Measurements from ENCODE around the gene CDH13.

Gene CDH13

DNA sequence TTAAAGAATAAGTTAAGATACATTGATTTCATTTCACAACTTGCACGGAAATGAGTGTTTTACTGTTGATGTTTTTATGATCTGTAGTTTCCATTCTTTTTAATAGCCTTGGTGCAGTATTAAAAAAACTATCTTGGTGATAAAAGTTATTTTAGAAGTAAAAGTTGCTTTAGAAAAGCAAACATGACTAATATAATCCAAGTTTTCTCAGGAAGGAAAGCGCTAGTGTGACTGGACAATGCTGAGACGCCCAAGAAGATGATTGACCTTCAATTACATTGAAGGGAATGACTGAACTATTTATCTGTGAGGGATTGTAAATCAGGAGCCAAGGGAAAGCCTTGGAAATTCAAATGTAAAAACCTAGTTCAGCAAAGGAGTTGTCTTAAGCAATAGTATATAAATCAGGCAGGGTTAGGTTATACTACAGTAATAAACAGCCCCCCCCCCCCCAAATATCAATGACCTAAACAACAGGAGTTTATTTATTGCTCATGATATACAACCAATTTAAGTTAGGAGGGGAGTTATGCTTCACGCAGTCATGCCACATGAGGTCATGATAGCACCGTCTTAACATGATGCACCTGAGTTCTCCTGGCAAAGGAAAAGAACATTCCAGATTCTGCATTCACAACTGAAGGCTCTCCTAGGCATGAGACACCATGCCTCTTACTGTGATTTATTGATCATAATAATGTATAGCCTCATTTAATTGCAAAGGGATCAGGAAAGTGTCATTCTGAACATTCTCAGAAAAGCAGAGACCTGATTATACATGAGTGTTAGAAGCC is 443.8 kb downstream of the CDH13 start:
- no peak for DNase-seq

DNA sequence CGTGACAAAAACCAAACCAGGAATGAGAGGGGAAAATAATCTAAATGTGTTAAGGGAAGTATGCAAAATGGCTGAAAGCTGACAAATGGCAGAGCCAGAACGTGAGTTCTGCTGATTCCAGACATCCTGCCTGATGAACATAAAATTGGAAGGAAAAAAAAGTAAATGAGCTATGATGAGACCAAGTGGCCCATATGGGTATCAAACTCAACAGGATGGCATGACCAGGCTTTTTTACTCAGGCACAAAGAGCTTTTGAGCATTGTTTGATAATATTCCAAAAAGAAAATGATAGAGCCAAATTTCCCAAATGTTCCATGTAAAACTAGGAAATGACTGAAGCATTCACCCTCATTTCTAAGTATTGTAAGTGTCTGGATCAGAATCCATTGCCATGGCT is 449.2 kb downstream of the CDH13 start:
- DNase-seq, result no peak

DNA sequence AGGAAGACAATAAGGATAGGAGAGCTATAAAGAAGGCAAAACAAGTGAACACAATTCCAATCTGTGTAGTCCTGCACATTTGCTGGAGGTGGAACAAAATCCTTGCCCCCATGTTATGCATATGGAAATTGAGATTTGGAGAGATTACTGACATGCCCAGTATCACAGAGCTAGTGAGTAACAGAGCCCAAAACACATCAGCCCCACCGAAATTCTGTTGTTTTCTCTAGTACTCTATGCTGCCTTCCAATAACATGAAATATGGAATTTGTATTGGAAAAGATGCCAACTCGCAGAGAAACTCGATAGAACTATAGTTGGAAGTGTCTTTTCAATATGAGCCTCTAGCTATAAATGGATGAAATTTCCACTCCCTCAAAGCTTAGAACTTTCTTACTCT is 456.6 kb downstream of the CDH13 start:
- DNase-seq, result no peak

DNA sequence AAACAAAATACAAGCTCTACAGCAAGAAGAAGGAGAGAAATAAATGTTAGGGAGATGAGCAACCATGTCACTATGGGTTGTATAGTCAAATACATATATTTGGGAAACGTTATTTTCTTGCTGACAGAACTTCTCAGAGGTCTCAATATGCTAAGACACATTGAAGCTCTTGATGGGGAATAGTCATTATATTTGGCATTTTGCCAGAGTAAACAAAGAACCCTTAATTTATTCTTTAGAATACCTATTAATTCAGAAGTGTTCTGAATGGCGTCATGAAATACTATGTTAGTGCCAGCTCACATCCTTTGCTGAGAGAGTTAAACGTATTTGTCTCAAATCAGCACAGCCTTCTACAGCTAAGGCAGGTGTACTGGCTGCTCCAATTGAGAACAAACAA is 458.9 kb downstream of the CDH13 start:
- DNase-seq, result no peak

DNA sequence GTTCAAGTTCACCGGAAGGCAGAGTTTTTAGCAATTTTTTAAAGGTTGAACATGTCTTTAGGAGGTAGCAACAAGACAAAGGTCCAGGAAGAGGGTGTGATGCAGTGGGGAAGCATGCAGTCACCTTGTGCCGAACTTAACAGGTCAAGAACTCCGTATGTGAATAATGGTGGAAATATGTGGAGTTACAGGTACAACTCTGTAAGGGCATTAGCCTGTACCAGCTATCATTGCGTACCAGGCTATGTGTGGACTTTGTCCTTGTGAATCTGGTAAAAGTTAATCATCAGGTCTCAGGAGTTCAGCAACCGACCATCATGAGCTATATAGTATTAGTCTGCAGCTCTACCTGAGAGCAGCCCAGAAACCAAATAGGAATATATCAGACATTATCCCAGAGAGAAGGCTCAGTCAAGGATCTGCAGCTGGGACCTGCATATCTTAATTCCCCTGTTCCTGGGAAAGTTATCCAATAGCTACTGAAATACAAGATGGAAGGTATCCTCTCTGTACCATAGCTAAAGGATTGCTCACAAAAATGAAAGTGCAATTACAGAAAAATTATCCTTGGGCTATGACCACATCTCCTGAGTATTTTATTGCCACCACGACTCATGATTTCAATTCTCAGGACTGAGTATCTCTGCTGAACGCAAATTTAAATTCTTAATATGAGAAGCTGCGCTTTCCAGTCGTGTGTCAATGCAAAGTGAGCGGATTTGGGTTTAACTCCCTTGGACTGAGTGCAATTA is 469.3 kb downstream of the CDH13 start:
- DNase-seq, result no peak

DNA sequence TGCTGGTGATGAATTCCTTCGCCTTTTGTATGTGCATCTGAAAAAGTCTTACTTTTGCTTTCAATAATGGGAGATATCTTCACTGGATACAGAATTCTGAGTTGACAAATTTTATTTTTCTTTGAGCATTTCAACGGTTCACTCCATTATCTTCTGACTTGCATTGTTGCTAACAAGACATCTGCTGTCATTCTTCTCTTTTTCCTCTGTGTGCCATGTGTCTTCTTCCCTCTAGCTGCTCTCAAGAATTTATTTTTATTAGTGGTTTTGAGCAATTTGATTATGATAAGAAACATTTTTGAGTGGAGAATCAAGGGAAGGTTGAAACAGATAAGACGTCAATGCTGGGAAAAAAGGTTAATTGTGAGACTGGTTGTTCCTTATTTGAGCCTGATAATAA is 471.8 kb downstream of the CDH13 start:
- no peak for DNase-seq

DNA sequence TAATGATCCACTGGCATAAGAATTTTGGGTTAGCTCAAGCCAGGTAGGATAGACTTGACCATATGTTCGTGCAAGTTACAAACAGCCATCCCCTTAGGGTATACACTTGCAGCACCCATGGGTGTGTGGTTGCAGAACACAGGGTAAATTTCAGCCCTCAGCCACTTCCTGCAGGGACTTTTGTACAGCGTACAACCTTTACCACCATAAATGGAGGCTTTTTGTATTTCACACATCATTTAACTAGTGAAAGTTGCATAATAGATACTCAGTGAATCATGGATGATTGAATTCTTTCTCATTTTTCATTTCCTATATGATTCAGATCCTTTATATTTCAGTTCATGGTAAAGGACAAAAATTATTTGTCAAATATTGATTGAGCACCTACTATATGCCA is 473.9 kb downstream of the CDH13 start:
- DNase-seq, result no peak

DNA sequence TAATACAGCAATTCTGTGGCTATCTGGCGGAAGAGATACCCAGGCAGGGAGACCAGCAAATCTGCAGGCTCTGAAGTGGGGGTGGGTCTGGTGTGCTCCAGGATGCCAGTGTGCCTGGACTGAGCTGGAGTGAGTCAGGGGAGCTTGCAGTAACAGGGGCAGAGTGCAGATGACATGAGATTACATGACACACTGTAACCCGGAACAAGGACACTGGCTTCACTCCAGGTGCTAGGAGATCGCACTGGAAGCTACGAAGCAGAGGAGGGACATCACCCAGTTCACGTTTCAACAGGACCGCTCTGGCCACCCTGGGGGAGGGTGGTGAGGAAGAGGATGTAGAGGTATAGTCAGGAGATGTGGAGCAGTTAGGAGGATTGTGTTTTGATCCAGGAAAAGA is 475.6 kb downstream of the CDH13 start:
- DNase-seq, result no peak

DNA sequence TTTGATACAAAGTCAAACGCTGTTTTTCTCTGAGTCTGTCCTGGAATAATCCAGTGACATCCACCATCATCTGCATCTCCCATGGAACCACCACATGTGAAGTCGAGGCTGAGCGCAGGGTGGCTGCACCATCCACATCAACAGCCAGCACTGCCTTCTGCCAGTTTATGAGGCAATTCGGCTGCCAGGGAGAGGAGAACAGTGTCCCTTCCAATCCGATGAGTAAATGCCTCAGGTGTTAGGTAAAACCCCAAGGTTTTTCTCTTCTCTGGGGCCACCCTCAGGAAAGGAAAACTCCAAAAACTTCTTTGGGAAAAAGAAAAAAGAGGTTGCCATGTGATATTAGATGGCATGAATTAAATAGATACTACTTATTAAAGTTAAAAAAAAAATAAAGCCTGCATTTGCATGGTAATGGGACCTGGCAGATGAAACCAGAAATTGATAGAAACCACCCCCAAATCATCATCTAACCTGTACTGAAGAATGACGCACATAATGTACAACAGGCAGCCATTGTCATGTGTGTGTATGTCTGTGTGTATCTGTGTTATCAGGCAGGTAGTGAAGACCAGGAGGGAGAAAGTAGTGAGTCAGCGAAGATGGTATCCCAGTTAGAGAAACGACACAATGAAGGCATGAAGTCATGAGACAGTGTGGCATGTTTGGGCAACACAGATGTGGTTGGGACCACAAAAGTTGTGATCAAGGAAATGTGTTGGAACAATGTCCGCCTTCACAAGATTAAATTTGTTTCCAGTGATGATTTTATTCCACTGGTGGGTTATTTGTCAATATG is 478.7 kb downstream of the CDH13 start:
- no peak for DNase-seq

DNA sequence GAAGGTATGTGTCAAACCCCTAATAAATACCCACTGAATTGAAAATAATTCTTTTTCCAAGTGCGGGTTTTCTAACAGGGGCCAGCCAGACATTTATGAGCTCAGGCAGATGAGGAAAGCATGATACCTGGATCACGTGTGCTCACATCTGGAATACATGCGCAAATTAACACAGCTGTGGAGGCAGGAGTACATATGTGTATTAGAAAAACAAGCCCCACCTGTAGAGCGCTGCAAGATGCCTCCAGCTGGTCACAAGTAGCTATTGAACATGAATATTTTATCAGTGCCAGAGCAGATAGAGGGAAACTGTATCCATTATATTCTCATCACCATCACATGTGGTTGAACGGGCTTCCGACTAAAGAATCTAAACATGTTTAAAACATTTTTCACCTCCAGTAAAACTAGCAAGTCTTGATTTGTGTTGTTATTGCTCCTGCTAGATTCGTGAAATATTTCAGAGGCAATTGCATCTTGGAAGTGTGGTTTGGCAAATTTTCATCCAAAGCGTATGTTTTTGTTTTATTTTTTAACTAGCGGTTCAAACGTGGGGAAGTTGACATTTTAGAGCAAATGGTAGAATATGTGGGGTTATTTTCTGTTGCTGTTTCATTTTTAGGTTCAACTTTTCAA is 482.8 kb downstream of the CDH13 start:
- DNase-seq, result no peak

DNA sequence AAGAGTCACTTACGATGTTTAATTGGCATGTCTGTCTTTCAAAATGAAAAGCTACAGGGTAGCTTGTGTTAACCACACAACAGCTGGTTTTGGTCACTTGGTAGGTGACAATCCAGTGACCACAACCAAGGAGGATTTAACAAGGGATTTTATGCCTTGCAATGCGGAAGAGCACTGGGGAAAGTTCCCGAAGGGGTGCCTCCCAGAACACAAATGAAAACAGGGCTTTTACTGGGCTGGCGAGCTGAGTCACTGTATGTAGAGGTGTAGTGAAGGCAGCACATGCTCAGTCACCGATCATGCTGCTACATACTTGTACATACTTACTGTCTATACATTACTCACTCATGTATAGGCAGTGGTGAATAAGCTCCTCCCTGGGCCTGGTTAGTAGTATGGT is 483.5 kb downstream of the CDH13 start:
- DNase-seq, result no peak

DNA sequence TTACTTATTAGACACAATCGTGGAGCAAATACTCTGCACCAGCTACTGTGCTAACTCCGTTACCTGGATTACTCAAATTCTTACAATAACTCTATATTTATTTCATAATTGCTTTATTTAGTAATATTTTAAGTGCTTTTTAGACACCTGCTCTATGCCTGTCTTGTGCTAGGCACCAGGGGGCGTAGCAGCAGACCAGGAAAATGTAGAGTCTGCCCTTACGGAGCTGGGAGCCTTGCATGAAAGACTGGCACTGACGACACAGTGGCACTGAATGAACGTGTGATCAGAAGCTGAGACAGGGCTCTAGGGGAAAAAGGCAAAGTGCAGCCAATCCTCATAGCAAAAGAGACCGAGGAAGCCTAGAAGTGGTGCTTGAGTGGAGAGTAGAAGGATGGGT is 486.5 kb downstream of the CDH13 start:
- peak; percentile 48 for DNase-seq

DNA sequence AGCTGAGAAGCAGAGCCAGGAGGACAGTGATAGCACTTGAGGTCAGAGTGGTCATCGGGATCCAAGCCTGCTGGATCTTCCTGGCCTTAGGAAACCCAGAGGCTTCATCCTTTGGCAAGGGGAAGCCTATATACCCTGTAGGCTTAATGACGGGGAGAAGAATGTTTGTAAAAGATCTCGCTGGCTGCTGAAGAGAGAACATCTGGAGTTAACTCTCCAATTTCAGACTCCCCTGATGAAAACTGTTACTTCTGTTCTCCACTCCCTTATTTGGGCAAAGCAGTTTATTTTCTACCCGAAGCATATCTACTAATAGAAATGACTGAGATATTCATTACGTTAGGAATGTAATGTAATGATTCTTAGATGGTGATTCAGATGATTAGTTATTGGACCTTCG is 487.0 kb downstream of the CDH13 start:
- peak; percentile 15 for DNase-seq

DNA sequence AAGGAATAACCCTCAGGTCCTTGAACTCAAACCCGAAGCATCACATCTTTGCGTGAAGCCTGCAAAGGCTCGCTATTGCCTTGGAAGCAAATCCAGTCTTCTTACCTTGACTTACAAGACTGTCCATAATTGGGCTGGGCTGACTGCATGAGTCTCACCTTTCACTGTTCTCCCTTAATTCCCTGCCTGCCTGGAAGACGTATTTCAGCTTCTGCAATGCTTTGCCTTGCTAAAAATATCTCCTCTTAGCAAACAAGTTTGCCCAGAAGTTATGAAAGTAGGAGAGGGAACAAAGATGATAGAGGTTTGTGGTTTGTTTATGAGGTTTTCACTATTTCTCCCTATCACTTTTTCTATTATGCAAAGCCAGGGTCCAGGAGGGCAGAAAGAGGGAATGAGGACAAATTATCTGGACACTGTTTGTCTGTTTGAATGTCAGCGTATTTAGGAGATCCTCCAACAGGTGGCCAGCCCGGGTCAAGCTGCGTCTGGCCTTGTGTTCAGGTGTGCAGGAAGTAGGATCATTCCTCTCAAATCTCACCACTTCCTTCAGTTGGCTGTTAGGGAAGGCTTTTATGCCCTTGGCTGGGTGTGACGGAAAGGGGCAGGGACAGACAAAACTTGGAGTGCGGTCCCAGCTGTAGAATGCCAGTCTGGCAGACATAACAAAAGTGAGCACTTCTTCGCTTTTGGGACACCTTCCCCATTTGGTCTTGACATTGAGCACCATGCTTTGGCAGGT is 488.9 kb downstream of the CDH13 start:
- DNase-seq, result no peak

DNA sequence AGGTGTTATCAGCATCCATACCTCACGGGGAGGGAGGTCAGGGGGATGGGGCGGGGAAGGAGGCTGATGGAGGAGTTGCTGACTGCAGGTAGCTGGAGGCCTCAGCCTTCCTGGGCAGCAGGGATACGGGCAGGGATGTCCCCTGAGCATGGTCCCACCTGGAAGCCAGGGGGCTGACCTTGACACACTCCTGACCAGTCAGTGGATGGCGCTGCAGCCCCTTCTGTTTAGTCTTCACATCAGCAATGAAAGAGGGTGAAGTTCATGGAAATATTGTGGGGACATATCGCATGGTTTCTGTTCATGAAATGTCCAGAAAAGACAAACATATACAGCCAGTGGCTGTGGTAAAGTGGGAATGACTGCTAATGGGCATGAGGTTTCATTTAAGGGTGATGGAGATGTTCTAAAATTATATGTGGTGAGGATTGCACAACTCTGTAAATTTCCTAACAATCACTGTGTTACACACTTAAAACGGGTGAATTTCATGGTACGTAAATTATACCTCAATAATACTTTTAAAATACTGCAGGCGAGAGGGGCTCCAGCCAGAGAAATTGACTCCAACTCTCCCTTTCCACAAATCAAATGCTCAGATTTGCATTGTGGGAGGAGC is 489.6 kb downstream of the CDH13 start:
- no peak for DNase-seq

DNA sequence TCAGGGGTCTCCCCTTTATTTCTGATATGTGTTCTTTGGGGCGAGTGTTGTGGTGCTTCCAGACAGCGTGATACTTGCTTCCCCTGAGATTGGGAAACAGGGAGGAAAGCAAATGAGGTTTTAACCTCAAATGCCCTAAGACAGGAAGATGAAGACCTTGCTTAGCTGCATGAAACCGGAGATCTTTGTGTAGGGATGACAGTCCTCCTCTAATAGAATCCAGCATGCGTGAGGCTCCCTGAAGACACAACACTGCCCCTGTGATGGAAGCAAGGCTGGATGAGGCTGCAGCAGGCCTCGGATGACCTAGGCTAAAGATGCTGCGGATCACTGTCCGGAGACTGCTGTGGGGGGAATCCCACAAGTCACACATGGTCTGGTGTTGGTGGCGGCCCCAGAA is 491.0 kb downstream of the CDH13 start:
- DNase-seq, result no peak

DNA sequence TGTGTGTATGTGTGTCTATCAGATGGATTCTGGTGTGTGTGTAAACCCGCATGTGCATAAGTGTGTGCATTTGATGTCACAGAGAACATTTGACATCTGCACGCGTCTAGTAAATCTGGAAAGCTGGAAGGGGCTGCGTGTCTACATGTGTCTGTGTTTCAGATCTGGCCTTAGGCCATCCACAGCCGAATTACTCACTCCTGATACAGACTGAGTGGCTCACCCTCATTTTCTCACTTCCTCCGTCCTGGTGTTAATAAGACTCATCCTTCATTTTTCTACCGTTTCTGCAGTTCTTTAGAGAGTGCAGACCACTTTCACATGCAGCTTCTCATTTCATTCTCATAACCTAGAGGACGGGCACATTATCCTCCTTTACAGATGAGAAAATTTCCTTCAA is 491.6 kb downstream of the CDH13 start:
- no peak for DNase-seq

DNA sequence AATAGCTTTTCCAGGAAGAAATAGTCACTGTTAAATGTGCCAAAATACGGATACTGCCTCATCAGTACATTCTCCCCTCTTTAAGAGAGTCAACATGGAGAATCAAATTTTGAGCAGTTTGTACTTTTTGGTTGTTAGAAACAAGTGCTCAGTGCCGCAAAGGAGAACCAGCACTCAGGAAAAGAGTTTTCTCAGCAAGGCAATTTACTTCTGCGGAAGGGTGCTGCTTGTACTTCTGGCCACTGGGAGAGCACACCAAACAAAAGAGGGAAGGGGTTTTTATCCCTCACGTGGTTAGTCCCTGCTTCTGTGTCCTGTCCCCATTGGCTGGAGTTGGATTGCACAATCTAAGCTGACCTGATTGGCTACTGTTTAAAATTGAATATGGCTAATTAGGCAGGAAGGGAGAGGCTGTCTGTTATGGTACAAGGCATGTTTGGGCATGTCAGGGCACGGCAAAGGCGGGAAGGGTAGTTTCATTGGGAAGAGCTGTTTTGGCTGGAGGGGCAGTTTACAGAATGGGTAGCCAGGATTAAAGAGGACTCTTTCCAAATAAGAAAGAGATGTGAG is 499.3 kb downstream of the CDH13 start:
- DNase-seq, result no peak

DNA sequence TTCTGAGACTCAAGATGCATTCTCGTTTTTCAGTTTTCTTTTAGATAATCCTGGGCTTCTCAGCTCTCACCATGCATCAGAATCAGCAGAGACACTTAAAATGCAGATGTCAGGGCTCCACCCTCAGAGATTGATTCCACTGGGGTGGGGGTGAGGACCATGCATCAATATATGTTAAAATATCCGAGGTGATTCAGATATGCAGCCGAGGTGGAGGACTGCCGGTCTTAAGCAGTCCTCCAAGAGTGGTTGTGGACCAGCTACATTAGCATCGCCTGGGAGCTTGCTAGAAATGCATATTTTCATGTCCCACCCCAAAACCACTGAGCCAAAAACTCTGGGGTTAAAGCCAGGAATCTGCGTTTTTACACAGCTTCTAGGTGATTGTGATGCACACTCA is 501.3 kb downstream of the CDH13 start:
- no peak for DNase-seq

DNA sequence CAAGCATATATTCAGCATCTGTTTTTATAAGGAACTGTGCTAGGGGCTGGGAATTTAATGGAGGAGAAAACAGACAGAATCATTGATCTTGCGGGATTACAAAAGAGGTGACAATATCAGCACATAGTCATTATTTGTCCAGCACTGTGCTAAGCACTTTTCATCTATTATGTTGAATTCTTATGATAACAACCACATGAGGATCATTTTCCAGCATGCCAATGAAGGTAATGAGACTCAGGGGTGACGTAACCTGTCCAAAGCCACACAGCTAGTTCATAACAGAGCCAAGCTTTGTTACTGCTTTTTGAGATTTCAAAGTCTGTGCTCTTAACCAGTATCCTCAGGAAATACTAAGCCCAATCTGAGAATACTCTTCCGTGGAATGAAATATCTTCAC is 503.3 kb downstream of the CDH13 start:
- DNase-seq, result no peak

DNA sequence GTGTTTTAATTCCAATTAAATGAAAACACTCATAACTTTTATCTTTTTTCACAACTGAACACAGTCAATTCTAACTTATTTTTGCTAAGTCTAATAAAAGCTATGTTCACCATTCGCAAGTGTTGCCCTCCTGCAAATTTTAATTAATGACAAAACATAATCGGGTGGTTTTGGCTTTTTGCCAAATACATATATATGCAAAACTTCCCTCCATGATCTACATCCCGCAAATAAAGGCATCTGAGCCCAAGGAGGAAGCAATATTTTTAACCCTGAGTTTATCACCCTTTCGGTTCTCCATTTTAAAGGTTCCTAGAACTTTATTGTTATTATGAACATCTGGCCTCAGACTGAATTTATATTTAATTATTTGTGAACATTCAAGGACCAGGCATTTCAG is 507.9 kb downstream of the CDH13 start:
- DNase-seq, result peak; percentile 14

DNA sequence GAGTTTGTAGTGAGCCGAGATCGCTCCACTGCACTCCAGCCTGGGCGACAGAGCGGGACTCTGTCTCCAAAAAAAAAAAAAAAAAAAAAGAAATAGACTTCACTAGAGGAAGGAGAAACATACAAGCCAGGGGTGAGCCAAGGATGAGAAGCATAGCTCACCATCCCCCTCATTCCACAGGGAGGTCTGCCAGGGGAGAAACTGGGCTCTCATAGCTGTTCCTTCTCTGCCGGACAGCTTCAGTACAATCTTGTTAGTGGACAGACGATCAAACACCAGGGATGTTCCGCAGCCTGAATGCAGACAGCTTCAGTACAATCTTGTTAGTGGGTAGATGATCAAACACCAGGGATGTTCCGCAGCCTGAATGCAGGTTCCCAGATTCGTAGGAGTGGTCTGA is 509.6 kb downstream of the CDH13 start:
- no peak for DNase-seq
